H54 (cell line): ENCODE results near the gene CIB4.

ENCODE experiments used
- DNase-seq: peaks from one replicate; pipeline ENCODE4 v3.0.0; 2011; ENCODE audit warnings: low spot score, mixed read lengths; ENCODE audit not compliant: insufficient read length
- FAIRE-seq: peaks from 3 replicates; lab custom pipeline; 2011; peaks lifted over from hg19 to GRCh38; lab: Jason Lieb, UNC
- POLR2A ChIP-seq: IDR thresholded peaks from 2 replicates; pipeline ENCODE4 v1.6.1; 2011; ENCODE audit warnings: low read depth, mild to moderate bottlenecking, low read length

Gene CIB4

DNA sequence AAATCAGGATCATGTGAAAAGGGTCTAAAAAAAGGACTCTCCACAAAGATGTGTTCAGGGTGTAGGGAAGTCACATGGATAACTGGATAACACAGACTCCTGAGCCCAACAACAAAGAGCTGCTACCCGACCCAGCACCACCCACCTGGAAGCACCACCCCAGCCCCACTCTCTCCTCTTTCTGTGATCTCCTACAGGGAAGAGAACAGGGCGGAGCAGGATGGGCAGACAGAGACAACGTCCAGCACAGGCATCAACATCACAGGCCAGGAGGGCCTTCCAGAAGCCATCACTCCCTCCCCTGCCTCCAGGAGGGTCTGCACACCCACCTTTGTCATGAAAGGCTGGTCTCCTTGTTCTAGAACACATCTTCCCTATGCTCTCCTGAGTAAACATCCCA lies 1.3 kb upstream of the CIB4 start:
- DNase-seq = no peak
- FAIRE-seq = no peak
- TF ChIP-seq POLR2A = no peak

DNA sequence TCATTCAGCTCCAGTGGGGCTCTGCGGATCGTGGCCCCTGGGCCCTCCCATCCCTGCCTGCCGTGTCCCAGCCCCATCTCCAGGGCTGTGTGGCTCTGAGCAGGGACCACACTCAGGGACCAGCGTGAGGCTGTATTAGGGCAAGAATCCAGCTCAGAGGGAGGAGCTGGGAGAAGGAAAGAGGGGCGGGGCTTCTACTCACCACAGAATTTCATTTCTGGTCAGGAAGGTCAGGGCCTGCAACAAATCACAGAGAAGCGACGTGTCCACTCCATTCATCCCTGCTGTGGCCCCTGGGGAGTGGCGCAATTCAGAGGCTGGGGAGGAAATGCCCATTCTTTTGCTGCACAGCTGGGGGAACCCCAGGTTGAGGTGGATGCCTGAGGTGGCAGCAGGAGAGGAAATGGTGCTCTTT lies 828 bp downstream of the CIB4 start:
- FAIRE-seq (peak; percentile 89), DNase-seq (peak; percentile 88)
- TF ChIP-seq POLR2A = no peak

DNA sequence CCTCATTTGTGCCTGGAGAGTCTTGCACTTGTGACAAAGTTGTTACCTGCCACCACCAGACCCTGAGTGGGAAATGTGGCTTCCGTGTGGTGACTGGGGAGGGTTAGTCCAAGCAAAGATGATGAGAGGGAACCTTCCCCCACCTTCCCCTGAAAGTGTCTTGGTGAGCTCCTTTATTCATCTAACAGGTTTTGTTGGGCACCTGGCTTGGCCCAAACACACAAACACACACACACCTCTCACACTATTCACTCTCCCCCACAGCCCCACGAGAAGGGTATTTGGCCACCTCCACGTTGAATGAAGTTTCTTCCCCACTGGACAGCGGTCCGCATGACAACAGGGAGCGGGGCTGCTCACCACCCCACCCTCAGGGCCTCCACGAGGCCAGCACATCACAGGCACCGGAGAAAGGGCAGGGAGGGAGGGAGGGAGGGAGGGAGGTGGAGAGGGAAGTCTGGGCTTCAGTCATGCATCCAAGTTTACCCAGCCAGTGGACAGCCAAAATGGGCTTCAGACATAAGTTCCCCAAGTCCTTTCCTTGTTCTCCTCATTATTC lies 1.4 kb downstream of the CIB4 start:
- no peak for TF ChIP-seq POLR2A
- DNase-seq (no peak), FAIRE-seq (no peak)

DNA sequence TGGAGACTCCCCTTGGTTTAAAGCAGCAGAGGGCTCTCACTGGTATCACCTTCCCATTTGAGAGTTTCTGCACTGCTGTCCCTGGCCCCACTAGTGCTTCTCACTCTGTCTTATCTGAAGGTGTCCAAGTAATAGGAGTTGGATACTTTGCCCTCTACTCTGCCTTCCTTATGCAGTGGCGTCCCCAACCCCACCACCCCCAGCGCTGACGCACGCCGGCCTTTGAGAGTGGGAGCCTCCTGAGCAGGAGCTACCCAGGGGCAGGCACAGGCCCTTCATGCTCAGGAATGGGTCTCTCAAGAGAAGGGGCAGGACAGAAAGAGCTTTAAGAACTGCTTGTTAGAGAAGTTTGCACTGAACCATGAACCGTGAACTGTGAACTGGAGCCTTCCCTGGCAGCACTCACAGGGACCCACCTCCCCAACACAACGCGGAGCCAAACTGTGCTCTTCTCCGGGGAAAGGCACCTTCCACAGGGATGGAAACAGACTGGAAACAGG lies 3.3 kb downstream of the CIB4 start:
- FAIRE-seq = no peak
- no peak for TF ChIP-seq POLR2A
- DNase-seq = no peak

DNA sequence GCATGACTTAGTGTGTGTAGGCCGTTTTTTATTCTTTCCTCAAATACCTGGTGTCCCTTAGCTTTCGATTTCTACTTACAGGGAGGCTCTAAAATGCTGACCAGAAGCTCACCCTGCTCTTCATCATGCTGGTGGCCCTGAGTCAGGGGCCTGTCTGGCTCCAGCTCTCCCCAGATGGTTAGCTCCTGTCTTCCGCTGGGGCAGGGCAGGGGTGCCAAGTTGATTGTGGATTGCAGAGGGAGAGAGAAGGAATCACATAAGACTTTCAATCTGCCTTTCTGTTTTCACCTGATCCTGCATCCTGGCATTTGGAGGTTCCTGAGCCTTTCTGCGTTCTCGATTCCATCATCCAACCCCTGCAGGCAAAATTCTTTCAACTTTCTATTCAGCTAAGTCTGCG lies 4.2 kb downstream of the CIB4 start:
- TF ChIP-seq POLR2A = no peak
- DNase-seq = no peak
- no peak for FAIRE-seq

DNA sequence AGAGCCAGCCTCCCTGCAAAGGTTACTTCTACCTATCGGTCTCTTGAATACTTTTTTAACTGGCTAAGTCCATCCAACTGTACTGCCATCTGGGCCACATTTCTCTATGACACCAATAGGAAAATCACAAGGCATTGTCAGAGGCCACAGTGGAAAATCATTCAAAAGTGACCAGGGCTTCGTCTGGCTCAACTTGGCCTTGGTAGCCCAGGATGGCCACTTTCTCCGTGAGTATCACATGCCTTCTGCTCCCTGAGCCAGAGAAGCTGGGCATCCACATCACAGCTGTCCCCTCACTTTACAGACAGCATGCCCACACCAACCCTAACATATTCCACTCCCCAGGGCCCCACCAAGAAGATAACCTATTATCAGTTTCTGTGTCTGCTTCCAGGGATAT lies 5.8 kb downstream of the CIB4 start:
- DNase-seq (no peak), FAIRE-seq (no peak)
- TF ChIP-seq POLR2A = no peak

DNA sequence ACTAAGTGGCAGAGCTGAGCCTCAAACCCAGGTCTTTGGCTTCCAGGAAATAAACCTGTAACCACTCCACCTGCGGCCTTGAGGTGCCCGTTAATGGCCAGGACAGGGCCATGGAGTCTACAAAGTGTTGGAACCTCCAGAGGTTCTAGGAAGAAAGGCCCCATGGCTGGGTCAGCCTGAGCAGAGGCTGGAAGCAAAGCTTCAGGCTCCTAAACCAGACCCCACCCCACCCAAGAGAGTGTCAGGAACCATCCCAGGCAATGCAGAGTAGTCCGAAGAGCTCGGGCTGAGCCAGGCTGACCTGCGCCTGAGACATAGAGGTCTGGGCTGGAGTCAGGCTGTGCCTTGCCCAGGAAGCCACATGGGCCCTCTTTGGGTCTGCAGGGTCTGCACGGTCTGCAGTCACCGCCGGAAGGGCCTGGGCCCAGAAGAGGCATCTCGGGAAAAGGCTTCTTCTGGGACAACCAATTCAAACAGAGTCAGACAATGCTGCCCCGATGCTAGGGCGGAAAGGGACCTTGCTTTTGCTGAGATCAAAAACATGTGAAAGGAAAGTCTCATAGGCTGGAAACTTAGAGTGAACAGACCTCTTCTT lies 6.4 kb downstream of the CIB4 start:
- DNase-seq (no peak), FAIRE-seq (no peak)
- TF ChIP-seq POLR2A = no peak

DNA sequence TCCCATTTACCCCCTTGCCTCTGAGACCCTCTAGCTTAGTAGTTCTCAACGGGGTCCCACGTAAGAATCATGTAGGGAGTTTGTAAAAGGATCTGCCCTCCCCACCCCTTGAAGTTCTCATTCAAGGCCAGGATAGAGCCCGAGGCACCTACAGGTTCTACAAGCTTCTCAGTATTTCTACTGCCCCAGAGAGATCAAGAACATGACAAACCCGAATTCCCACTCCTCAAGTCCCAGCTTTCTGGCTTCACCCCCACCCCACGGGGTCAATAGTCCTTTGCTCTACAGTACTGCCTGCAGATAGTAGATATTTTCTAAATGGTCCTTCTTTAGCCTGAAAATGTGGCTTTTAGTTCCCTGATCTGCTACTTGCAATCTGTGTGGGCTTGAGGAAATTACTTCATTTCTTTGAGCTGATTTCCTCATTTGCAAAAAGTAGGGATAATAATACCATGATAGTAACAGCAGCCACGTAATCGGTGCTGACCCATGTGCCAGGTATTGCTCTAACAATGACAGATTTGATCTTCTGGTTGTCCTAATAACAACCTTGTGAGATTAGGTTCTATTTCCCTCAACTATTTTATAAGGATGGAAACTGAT lies 7.1 kb downstream of the CIB4 start:
- FAIRE-seq = no peak
- no peak for TF ChIP-seq POLR2A
- no peak for DNase-seq

DNA sequence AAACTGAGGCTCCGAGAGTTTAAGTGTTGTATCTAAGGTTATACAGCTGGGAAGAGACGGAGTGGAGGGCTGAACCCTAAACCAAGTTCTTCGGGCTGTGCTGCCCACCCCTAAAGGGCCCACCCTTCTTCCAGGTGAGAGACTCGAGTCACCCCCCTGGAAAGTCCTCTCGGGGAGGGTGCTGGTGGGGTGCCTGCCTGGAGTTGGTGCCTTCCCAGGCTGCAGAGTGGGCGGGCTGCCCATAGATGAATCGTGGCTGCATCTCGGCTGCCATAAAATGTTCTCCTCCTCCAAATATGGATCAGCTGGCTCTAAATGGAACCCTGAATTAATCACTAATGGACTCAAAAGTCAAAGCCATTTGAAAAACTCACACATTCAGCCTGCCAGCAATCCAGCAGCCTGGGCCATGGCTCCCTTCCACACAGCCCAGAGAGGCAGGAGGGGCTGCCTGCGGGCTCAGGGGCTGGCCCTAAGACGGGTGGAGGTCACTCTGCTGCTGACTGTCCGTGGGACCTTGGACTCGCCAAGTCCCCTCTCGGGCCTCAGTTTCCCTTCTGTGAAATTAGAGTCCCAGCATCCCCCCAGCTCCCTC lies 7.7 kb downstream of the CIB4 start:
- no peak for FAIRE-seq

DNA sequence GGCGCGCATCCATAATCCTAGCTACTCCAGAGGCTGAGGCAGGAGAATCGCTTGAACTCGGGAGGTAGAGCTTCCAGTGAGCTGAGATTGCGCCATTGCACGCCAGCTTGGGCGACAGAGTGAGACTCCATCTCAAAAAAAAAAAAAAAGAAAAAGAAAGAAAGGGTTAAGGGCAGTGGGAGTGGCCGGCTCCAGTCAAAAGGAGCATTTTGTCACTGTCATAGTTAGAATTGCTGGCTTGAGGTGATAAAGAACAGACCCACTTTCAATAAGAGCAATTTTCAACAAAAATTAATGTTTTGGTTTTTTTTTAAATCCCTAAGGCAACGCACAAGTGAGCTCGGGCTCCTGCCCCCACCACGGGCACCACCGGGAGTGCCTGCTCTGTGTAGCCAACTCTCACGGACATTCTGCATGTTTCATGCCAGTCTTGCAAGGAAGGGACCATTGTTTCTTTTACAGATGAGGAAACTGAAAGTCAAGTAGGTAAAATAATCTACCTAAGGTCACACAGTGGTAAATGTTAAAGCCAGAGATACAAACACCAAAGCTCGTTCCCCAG lies 8.5 kb downstream of the CIB4 start:
- FAIRE-seq (no peak), DNase-seq (no peak)
- no peak for TF ChIP-seq POLR2A

More for the DNA sequence above, 7.7 kb downstream of the CIB4 start:
- no peak for TF ChIP-seq POLR2A
- DNase-seq = no peak

DNA sequence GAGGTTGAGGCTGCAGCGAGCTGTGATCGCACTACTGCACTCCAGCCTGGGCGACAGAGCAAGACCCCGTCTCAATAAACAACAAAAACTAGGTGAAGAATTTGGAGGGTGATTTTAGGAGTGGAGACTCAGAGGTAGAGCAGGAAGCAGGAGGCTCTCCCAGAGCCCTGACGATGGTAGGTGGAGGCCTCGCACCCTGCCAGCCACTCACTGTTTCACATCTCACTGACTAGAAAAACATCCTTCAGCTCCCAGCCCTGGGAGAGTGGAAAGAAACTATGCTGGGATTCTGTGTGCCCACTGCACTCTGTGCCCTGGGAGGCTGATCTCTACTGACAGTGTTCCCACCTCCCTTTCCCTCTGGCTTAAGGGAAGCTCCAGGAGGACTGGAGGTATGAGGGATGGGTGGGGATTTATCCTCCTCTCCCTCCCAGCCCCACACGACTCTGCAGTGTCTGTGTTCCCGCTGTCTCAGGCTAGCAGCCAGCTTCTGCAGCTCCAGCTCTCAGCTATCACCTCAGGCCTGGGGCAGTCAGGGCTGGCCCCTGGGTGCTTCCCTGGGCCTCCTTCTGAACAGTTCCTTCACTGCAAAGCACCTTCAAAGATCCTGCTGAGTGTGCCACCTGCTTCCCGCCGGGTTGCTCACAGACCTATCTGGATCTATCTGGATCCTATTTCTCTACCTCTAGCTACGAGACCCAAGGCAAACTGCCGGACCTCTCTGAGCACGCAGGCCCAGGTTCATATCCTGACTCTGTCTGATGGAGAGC lies 9.6 kb downstream of the CIB4 start:
- FAIRE-seq (no peak), DNase-seq (no peak)
- TF ChIP-seq POLR2A = no peak

DNA sequence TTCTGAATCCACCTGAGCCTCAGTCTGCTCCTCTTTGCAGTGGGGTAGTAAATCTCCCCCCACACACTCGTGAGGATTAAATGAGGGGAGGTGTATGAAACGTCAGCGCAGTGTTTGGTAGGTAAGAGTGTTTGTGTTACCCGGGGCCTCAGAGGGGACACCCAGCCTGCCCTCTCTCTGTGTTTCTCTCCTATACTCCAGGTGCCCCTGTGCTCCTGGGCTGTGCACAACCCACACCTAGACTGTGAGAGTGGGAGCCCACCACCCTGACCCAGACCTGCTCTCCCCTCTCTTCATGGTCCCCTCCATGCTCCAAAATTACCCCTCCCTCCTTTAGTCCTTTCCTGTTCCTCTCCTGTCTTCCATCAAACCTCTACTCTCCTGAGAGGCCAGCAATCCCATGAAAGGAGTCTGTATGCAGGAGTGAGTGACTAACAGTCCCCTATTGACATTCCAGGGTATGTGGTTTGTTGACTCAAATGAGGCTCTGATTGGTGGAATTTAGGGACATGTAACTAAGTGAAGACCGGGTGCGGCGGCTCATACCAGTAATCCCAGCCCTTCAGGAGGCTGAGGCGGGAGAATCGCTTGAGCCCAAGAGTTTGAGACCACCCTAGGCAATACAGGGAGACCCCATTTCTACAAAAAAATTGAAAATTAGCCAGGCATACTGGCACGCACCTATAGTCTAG lies 10.4 kb downstream of the CIB4 start:
- FAIRE-seq = peak; percentile 95
- peak; percentile 83 for DNase-seq
- no peak for TF ChIP-seq POLR2A

DNA sequence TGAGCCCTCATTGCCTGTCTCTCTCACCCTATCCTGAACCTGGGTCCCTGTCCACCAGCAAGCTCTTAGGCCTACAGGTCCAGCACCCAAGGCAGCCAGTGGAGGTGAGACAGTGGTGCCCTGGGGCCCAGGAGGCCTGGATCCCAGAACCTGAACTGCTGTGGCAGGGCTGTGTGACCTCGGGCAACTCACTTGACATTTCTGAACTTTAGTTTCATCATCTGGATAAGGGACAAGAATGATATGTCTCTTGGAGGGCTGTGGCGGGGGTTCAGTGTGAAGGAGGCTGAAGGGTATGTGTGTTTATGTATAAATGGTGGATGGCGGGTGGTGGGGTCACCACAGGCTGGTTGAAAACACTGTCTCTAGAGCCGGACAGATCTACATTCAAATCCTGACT lies 10.9 kb downstream of the CIB4 start:
- FAIRE-seq = no peak

DNA sequence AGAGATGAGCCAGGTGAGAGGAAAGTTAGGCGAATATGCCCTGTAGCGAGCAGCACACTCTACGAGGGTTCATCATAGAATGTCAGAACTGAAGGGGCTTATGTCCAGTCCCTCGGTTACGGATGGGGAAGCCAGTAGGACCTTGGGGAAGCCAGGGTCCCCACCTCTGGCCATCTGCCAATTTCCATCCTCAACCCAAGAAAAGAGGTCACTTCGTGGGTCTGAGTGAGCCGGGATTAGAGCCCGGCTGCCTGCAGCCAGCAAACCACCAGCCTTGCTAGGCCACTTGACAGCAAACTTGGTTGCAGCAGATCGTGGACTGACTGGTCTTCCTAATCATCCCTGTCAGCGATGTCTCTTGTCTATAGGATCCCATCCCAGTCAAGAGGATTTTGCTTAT lies 11.4 kb downstream of the CIB4 start:
- FAIRE-seq (no peak), DNase-seq (no peak)
- TF ChIP-seq POLR2A = no peak

More for the DNA sequence above, 10.9 kb downstream of the CIB4 start:
- no peak for DNase-seq
- no peak for TF ChIP-seq POLR2A
